Keratinocyte (primary cell): ENCODE measurements around the gene LRRC71. TPM values are rescaled to one million over a fixed set of nuclear protein-coding genes. Genes with fewer than 3 reads are reported as not detected.

Experiments used
- DNase-seq: peaks from one replicate; pipeline ENCODE4 v3.0.0-alpha.2; 2011; ENCODE audit warnings: low read depth, missing footprints, low spot score
- FAIRE-seq: peaks from 2 replicates; lab custom pipeline; 2011; peaks lifted over from hg19 to GRCh38; lab: Jason Lieb, UNC
- H2AFZ ChIP-seq: 2 replicates; pipeline ENCODE4 v1.6.0; 2012; ENCODE audit warnings: low read length, control low read depth, inconsistent platforms; ENCODE audit not compliant: control insufficient read depth
- H3K27ac ChIP-seq: 2 replicates; pipeline ENCODE4 v1.5.1; 2011; ENCODE audit warnings: low read length; ENCODE audit not compliant: control insufficient read depth, insufficient read depth
- H3K27me3 ChIP-seq: 3 replicates; pipeline ENCODE4 v1.6.0; 2011; ENCODE audit warnings: low read length; ENCODE audit not compliant: control insufficient read depth, insufficient read depth; ENCODE audit errors: extremely low read depth
- H3K36me3 ChIP-seq, 2 experiments: 2 replicates in 1 of 2; 3 replicates in 1 of 2; pipeline ENCODE4 v1.5.1; 2011; ENCODE audit warnings: low read length in 2 of 2, mild to moderate bottlenecking in 1 of 2; ENCODE audit not compliant: control insufficient read depth in 2 of 2, insufficient read depth in 2 of 2; ENCODE audit errors: extremely low read depth in 1 of 2
- H3K4me1 ChIP-seq: 3 replicates; pipeline ENCODE4 v1.5.1; 2011; ENCODE audit warnings: low read length; ENCODE audit not compliant: control insufficient read depth, insufficient read depth; ENCODE audit errors: extremely low read depth
- H3K4me2 ChIP-seq: 3 replicates; pipeline ENCODE4 v1.6.0; 2011; ENCODE audit warnings: low read depth, low read length; ENCODE audit not compliant: control insufficient read depth, insufficient read depth; ENCODE audit errors: extremely low read depth
- H3K4me3 ChIP-seq, 3 experiments: fragments of 200-600 bp in 1 of 3; sonication (generic) in 1 of 3; 2 replicates in 2 of 3; 3 replicates in 1 of 3; pipeline ENCODE4 v1.5.1; 2011 to 2016; ENCODE audit warnings: low read length in 3 of 3, mild to moderate bottlenecking in 3 of 3, control low read depth in 2 of 3, inconsistent platforms in 1 of 3, low read depth in 1 of 3, mixed read lengths in 1 of 3, mixed run types in 1 of 3, moderate library complexity in 1 of 3; ENCODE audit not compliant: control insufficient read depth in 2 of 3, insufficient read depth in 2 of 3; ENCODE audit errors: extremely low read depth in 1 of 3
- H3K79me2 ChIP-seq: 2 replicates; pipeline ENCODE4 v1.6.0; 2012; ENCODE audit warnings: low read length; ENCODE audit not compliant: control insufficient read depth, insufficient read depth
- H3K9ac ChIP-seq: 3 replicates; pipeline ENCODE4 v1.6.0; 2011; ENCODE audit warnings: low read length; ENCODE audit not compliant: control insufficient read depth, insufficient read depth; ENCODE audit errors: extremely low read depth
- H3K9me1 ChIP-seq: 3 replicates; pipeline ENCODE4 v1.6.0; 2011; ENCODE audit warnings: low read length; ENCODE audit not compliant: control insufficient read depth, insufficient read depth; ENCODE audit errors: extremely low read depth
- H3K9me3 ChIP-seq: 2 replicates; pipeline ENCODE4 v1.5.1; 2012; ENCODE audit warnings: low read depth, low read length; ENCODE audit not compliant: control insufficient read depth
- H4K20me1 ChIP-seq: 3 replicates; pipeline ENCODE4 v1.6.0; 2011; ENCODE audit warnings: low read length; ENCODE audit not compliant: control insufficient read depth, insufficient read depth; ENCODE audit errors: extremely low read depth
- CTCF ChIP-seq, 3 experiments: IDR thresholded peaks in 1 of 3; conservative IDR thresholded peaks in 1 of 3; optimal IDR thresholded peaks in 1 of 3; 2 replicates in 2 of 3; 3 replicates in 1 of 3; pipeline versions ENCODE3 to v1.5.1; 2011; ENCODE audit warnings: low read length in 3 of 3, mild to moderate bottlenecking in 3 of 3, moderate library complexity in 2 of 3, control low read depth in 1 of 3, inconsistent platforms in 1 of 3; ENCODE audit not compliant: insufficient read depth in 2 of 3; ENCODE audit errors: extremely low read depth in 1 of 3
- EZH2 ChIP-seq: IDR thresholded peaks from one replicate; pipeline ENCODE4 v1.6.1; 2012; ENCODE audit warnings: inconsistent platforms, mild to moderate bottlenecking, low read length, moderate library complexity
- dilution Hi-C: fragments of 300-500 bp; cut with MboI; formaldehyde crosslinking; loops from one replicate; pipeline ENCODE4 v1.7.0; 2020; ENCODE audit warnings: low sequenced_read_pairs; ENCODE audit not compliant: extremely low pct_ligation_motif_present
- polyA plus RNA-seq, 5 experiments: library from polyadenylated mRNA; depleted of rRNA in 3 of 5; stranded (reverse) in 3 of 5; stranded (forward) in 1 of 5; unstranded in 1 of 5; fragments of >200 nt; gene quantifications; 1 replicate in 1 of 5; 2 replicates in 3 of 5; 3 replicates in 1 of 5; pipeline versions ENCODE4 v1.2.1 to v1.2.3, GENCODE V29; 2011 to 2012; ENCODE audit warnings: missing spikeins in 2 of 5, low read depth in 1 of 5, low replicate concordance in 1 of 5

Gene LRRC71
- polyA plus RNA-seq, 1 donor (not counting 4 experiments of a cell fraction or from before 2014, with no cell fraction given), result not detected

GRCh38 chr1:156939786-156940334 is 19.4 kb downstream of the LRRC71 start:
- Histone ChIP-seq H3K79me2 (no peaks in the 10 kb centered on the region), H3K4me3 (no peak overlapping the region), H3K27ac (no peak overlapping the region), H3K9me1 (no peaks in the 10 kb centered on the region), H4K20me1 (no peaks in the 10 kb centered on the region), H3K9ac (no peak overlapping the region), H3K36me3 (peaks cover 17 to 39% of the 10 kb centered on the region in 2 experiments), H3K4me1 (no peaks in the 10 kb centered on the region), H3K4me2 (no peak overlapping the region), H3K27me3 (no peaks in the 10 kb centered on the region), H3K9me3 (no peaks in the 10 kb centered on the region), H2AFZ (no peak overlapping the region)
- dilution Hi-C loops, result no loop called here
- TF ChIP-seq EZH2 (no peak), CTCF (optimal IDR thresholded peaks at IDR 0.05 in 1 of 3, IDR thresholded peaks at IDR 0.05 in 1 of 3, conservative IDR thresholded peaks at IDR 0.05 in 1 of 3; ENCODE audit: extremely low read depth in 1 of 3, insufficient read depth in 2 of 3, low read length in 3 of 3) (no peak)
- FAIRE-seq (no peak), DNase-seq (no peak)

GRCh38 chr1:156941675-156942074 is 21.2 kb downstream of the LRRC71 start:
- Histone ChIP-seq H3K9ac (no peak overlapping the region), H3K4me2 (no peak overlapping the region), H3K36me3 (peaks cover 20 to 32% of the 10 kb centered on the region in 2 experiments), H3K4me1 (peaks cover 5% of the 10 kb centered on the region), H3K27me3 (no peaks in the 10 kb centered on the region), H2AFZ (no peak overlapping the region), H3K79me2 (no peaks in the 10 kb centered on the region), H3K9me3 (no peaks in the 10 kb centered on the region), H4K20me1 (no peaks in the 10 kb centered on the region), H3K27ac (no peak overlapping the region), H3K9me1 (peaks cover 2% of the 10 kb centered on the region), H3K4me3 (no peak overlapping the region)
- no peak for FAIRE-seq
- no peak for DNase-seq
- TF ChIP-seq EZH2 (no peak), CTCF (optimal IDR thresholded peaks at IDR 0.05 in 1 of 3, IDR thresholded peaks at IDR 0.05 in 1 of 3, conservative IDR thresholded peaks at IDR 0.05 in 1 of 3; ENCODE audit: extremely low read depth in 1 of 3, insufficient read depth in 2 of 3, low read length in 3 of 3) (no peak)
- dilution Hi-C loops, result no loop called here
